ENCODE measurements around the gene EIF1B.

Gene EIF1B

GRCh38 chr3:40355410-40355809 is 45.9 kb downstream of the EIF1B start:
- no peak for DNase-seq

GRCh38 chr3:40358454-40358853 is 48.9 kb downstream of the EIF1B start:
- no peak for DNase-seq

All from stimulated activated CD4-positive, alpha-beta T cell treated with anti-CD3 and anti-CD28 coated beads, Interleukin-4, amount 100 ng/mL, for 1 hour (primary cell).